B cell (primary cell): ENCODE measurements around the gene NDUFAB1. TPM values are rescaled to one million over a fixed set of nuclear protein-coding genes. Genes with fewer than 3 reads are reported as not detected.

Experiments
- ATAC-seq: fragments of 200-7000 bp; cut with Tn5 transposase; one replicate; pipeline ENCODE4 v1.10.0; 2021; ENCODE audit warnings: low read depth, mild to moderate bottlenecking, moderate number of reproducible peaks, moderate library complexity
- CTCF ChIA-PET: fragments of 350-600 bp; sonication (Branson Sonifier 250); formaldehyde crosslinking; loops from one replicate; lab custom pipeline; 2021; ENCODE audit warnings: antibody characterized with exemption, inconsistent platforms; lab: Charles Lee
- POLR2A ChIA-PET: fragments of 350-600 bp; sonication (Branson Sonifier 250); formaldehyde crosslinking; loops from one replicate; lab custom pipeline; 2021; ENCODE audit warnings: antibody characterized with exemption; lab: Charles Lee
- DNase-seq: peaks from one replicate; pipeline ENCODE4 v3.0.0; 2013
- H2AFZ ChIP-seq: 2 replicates; pipeline ENCODE4 v1.6.1; 2012; ENCODE audit warnings: mild to moderate bottlenecking, low read depth, low read length; ENCODE audit not compliant: insufficient read depth, poor library complexity, severe bottlenecking
- H3K27ac ChIP-seq, 2 donors: 1 replicate in 1 of 2; 2 replicates in 1 of 2; pipeline ENCODE4 v1.5.1; 2012 to 2013; ENCODE audit warnings: low read length in 2 of 2, mild to moderate bottlenecking in 2 of 2, moderate library complexity in 1 of 2
- H3K27me3 ChIP-seq, 4 experiments: fragments of 200-600 bp in 1 of 4; sonication (generic) in 1 of 4; replicated peaks in 1 of 4; 1 replicate in 2 of 4; 2 replicates in 2 of 4; pipeline versions ENCODE4 v1.6.1 to v1.7.0; 2013 to 2016; ENCODE audit warnings: low read length in 3 of 4, mild to moderate bottlenecking in 2 of 4, mixed read lengths in 1 of 4, moderate library complexity in 1 of 4; ENCODE audit not compliant: insufficient read depth in 4 of 4, control insufficient read depth in 3 of 4; ENCODE audit errors: control extremely low read depth in 1 of 4
- H3K36me3 ChIP-seq, 2 experiments: replicated peaks in 1 of 2; 1 replicate in 1 of 2; 2 replicates in 1 of 2; pipeline versions ENCODE4 v1.6.1 to v1.7.1; 2013; ENCODE audit warnings: low read length in 1 of 2; ENCODE audit not compliant: insufficient read depth in 2 of 2, control insufficient read depth in 1 of 2; ENCODE audit errors: control extremely low read depth in 1 of 2, extremely low read depth in 1 of 2
- H3K4me1 ChIP-seq, 2 donors: fragments of 200-600 bp in 1 of 2; sonication (generic) in 1 of 2; 1 replicate in 1 of 2; 2 replicates in 1 of 2; pipeline versions ENCODE4 v1.5.1 to v1.6.1; 2013 to 2017; ENCODE audit warnings: low read length in 2 of 2; ENCODE audit not compliant: control insufficient read depth in 2 of 2, insufficient read depth in 2 of 2
- H3K4me2 ChIP-seq: replicated peaks from 2 replicates; pipeline ENCODE3; 2012; ENCODE audit warnings: mild to moderate bottlenecking, low read depth, low read length; ENCODE audit not compliant: poor library complexity, severe bottlenecking
- H3K4me3 ChIP-seq, 5 experiments: fragments of 200-600 bp in 1 of 5; sonication (generic) in 1 of 5; 1 replicate in 3 of 5; 2 replicates in 2 of 5; pipeline versions ENCODE4 v1.5.1 to v1.7.0; 2011 to 2016; ENCODE audit warnings: low read length in 4 of 5, mild to moderate bottlenecking in 4 of 5, low read depth in 2 of 5, control low read depth in 1 of 5, moderate library complexity in 1 of 5; ENCODE audit not compliant: insufficient read depth in 1 of 5; ENCODE audit errors: control extremely low read depth in 1 of 5, extremely low read depth in 1 of 5
- H3K79me2 ChIP-seq: fragments of 200-600 bp; sonication (generic); one replicate; pipeline ENCODE4 v1.6.0; 2016; ENCODE audit warnings: low read length; ENCODE audit not compliant: control insufficient read depth, insufficient read depth
- H3K9ac ChIP-seq: fragments of 200-600 bp; sonication (generic); 2 replicates; pipeline ENCODE4 v1.6.1; 2017; ENCODE audit warnings: mild to moderate bottlenecking, low read length, moderate library complexity
- H3K9me3 ChIP-seq, 3 donors: one replicate each; pipeline versions ENCODE4 v1.6.1 to v1.7.1; 2013; ENCODE audit warnings: low read length in 2 of 3; ENCODE audit not compliant: control insufficient read depth in 2 of 3, insufficient read depth in 1 of 3; ENCODE audit errors: control extremely low read depth in 1 of 3
- H4K20me1 ChIP-seq: 2 replicates; pipeline ENCODE4 v1.6.0; 2012; ENCODE audit warnings: mild to moderate bottlenecking, low read length; ENCODE audit not compliant: insufficient read depth, control insufficient read depth, poor library complexity, severe bottlenecking
- H3K27ac Mint-ChIP-seq: one replicate; pipeline ENCODE4 v1.8.0; 2021; ENCODE audit warnings: mixed read lengths
- H3K27me3 Mint-ChIP-seq: one replicate; pipeline ENCODE4 v1.8.0; 2021; ENCODE audit warnings: mixed read lengths
- H3K4me1 Mint-ChIP-seq: one replicate; pipeline ENCODE4 v1.8.0; 2021; ENCODE audit warnings: mixed read lengths
- H3K4me3 Mint-ChIP-seq: one replicate; pipeline ENCODE4 v1.8.0; 2021; ENCODE audit warnings: mixed read lengths
- H3K9me3 Mint-ChIP-seq: one replicate; pipeline ENCODE4 v1.8.0; 2022; ENCODE audit warnings: mixed read lengths; ENCODE audit not compliant: insufficient read depth
- CTCF ChIP-seq: fragments of 200-600 bp; IDR thresholded peaks from one replicate; pipeline ENCODE4 v1.8.0; 2022; ENCODE audit warnings: antibody characterized with exemption, mild to moderate bottlenecking
- EZH2 ChIP-seq: IDR thresholded peaks from 2 replicates; pipeline ENCODE4 v1.6.1; 2012; ENCODE audit warnings: borderline replicate concordance, low read depth, mild to moderate bottlenecking, moderate library complexity, low read length; ENCODE audit not compliant: insufficient read depth, poor library complexity, severe bottlenecking
- WGBS: methylation state at CpG from one replicate; pipeline ENCODE4 v1.1.5; 2013; ENCODE audit warnings: missing lambda C conversion rate; ENCODE audit not compliant: insufficient coverage; 5-methylcytosine and 5-hydroxymethylcytosine counted together
- intact Hi-C: fragments of 100-400 bp; cut with micrococcal nuclease; formaldehyde crosslinking; loops from one replicate; pipeline ENCODE4 v1.10.0; 2022
- polyA plus RNA-seq: library from polyadenylated mRNA; depleted of rRNA; stranded (reverse); fragments of >200 nt; gene quantifications from 2 replicates; pipeline ENCODE4 v1.2.3, GENCODE V29; 2012
- total RNA-seq, 2 donors: library from RNA; stranded (reverse); fragments of 120-200 nt in 1 of 2; gene quantifications; 1 replicate in 1 of 2; 2 replicates in 1 of 2; pipeline versions ENCODE4 v1.2.3 to v1.2.4, GENCODE V29; 2013 to 2022

The NDUFAB1 gene
- total and polyA plus RNA-seq, 2 donors (not counting 1 experiment from before 2014, with no cell fraction given): 33.6 to 39.3 TPM

- Histone ChIP-seq H3K4me2 (no peak overlapping the region), H3K36me3 (peaks cover 0 to 50% of the 10 kb centered on the region in 2 experiments), H3K9ac (no peak overlapping the region), H3K4me1 (no peaks in the 10 kb centered on the region), H3K27ac (no peak overlapping the region), H2AFZ (no peak overlapping the region), H3K27me3 (no peaks in the 10 kb centered on the region), H4K20me1 (no peaks in the 10 kb centered on the region), H3K9me3 (no peaks in the 10 kb centered on the region), H3K79me2 (peaks cover 7% of the 10 kb centered on the region), H3K4me3 (no peak overlapping the region)
- ChIA-PET CTCF (no interaction called here), POLR2A (interaction anchor here (0.6 kb wide), 2 partner anchors 13 to 34 kb away, joined by 3 to 6 read pairs; no protein-coding TSS in a partner anchor)
- Mint-ChIP-seq H3K4me1 (no peaks in the 10 kb centered on the region), H3K9me3 (no peaks in the 10 kb centered on the region), H3K4me3 (no peak overlapping the region), H3K27me3 (no peaks in the 10 kb centered on the region), H3K27ac (no peak overlapping the region)
- no peak for DNase-seq
- ATAC-seq: no peak
- WGBS: 100% methylated on average over 1 of the region's 1 CpG
- no peak for TF ChIP-seq CTCF
- TF ChIP-seq EZH2: no peak
- intact Hi-C loops: no loop called here
These were observed 63.7 kb downstream of the NDUFAB1 start for GRCh38 chr16:23532448-23532847.

Other genes with a start within 250 kb of the NDUFAB1 start
- gene COG7, start 143.1 kb downstream of the NDUFAB1 start, total RNA-seq: 21.3 and 23.3 TPM in 2 replicates
- 31.8 and 37.8 TPM in 2 replicates for gene COG7, start 143.1 kb downstream of the NDUFAB1 start, polyA plus RNA-seq
- 832 and 865 TPM in 2 replicates for gene GGA2, start 85.8 kb downstream of the NDUFAB1 start, total RNA-seq
- gene GGA2, start 85.8 kb downstream of the NDUFAB1 start, polyA plus RNA-seq: 227 and 310 TPM in 2 replicates
- gene EARS2, start 39.0 kb downstream of the NDUFAB1 start, total RNA-seq: 14.6 and 14.7 TPM in 2 replicates
- 13.0 and 15.1 TPM in 2 replicates for gene EARS2, start 39.0 kb downstream of the NDUFAB1 start, polyA plus RNA-seq
- gene UBFD1, start 38.6 kb downstream of the NDUFAB1 start, total RNA-seq: 47.3 and 49.2 TPM in 2 replicates
- gene UBFD1, start 38.6 kb downstream of the NDUFAB1 start, polyA plus RNA-seq: 12.8 and 14.4 TPM in 2 replicates
- gene PALB2, start 45.0 kb upstream of the NDUFAB1 start, total RNA-seq: 14.9 and 16.3 TPM in 2 replicates
- gene PALB2, start 45.0 kb upstream of the NDUFAB1 start, polyA plus RNA-seq: 2.8 and 3.6 TPM in 2 replicates
- gene DCTN5, start 45.1 kb upstream of the NDUFAB1 start, total RNA-seq: 58.3 and 62.3 TPM in 2 replicates
- 22.3 and 22.4 TPM in 2 replicates for gene DCTN5, start 45.1 kb upstream of the NDUFAB1 start, polyA plus RNA-seq
- 2.7 and 3.0 TPM in 2 replicates for gene PLK1, start 82.6 kb upstream of the NDUFAB1 start, total RNA-seq
- gene PLK1, start 82.6 kb upstream of the NDUFAB1 start, polyA plus RNA-seq: 2.0 and 3.5 TPM in 2 replicates
- not detected in 2 replicates for gene ERN2, start 116.9 kb upstream of the NDUFAB1 start, total RNA-seq
- not detected in 2 replicates for gene ERN2, start 116.9 kb upstream of the NDUFAB1 start, polyA plus RNA-seq
- gene CHP2, start 158.7 kb upstream of the NDUFAB1 start, total RNA-seq: not detected in 2 replicates
- gene CHP2, start 158.7 kb upstream of the NDUFAB1 start, polyA plus RNA-seq: not detected in 2 replicates
- gene PRKCB, start 239.7 kb upstream of the NDUFAB1 start, total RNA-seq: 373 and 397 TPM in 2 replicates
- gene PRKCB, start 239.7 kb upstream of the NDUFAB1 start, polyA plus RNA-seq: 106 and 121 TPM in 2 replicates